Mesenchymal stem cell (in vitro differentiated cells and primary cell): ENCODE data around the gene TM7SF2. TPM values are rescaled to one million over a fixed set of nuclear protein-coding genes. Genes with fewer than 3 reads are reported as not detected.
A peak's percentile ranks its signal among the peaks of the same experiment; 100 is the strongest.

Experiments
- DNase-seq: peaks from one replicate; pipeline ENCODE4 v3.0.0-alpha.2; 2013
- H2AFZ ChIP-seq: one replicate; pipeline ENCODE4 v1.6.1; 2013; ENCODE audit warnings: low read depth, mild to moderate bottlenecking, control low read depth, inconsistent platforms, low read length, moderate library complexity
- H2AK5ac ChIP-seq: 2 replicates; pipeline ENCODE4 v1.6.1; 2013; ENCODE audit warnings: low read length, moderate library complexity, mild to moderate bottlenecking, inconsistent platforms; ENCODE audit not compliant: severe bottlenecking
- H2BK120ac ChIP-seq: one replicate; pipeline ENCODE4 v1.6.1; 2013; ENCODE audit warnings: low read depth, mild to moderate bottlenecking, inconsistent platforms, low read length, moderate library complexity
- H2BK12ac ChIP-seq, 2 experiments: one replicate each; pipeline ENCODE4 v1.6.1; 2013; ENCODE audit warnings: inconsistent platforms in 2 of 2, low read length in 2 of 2, mild to moderate bottlenecking in 2 of 2, moderate library complexity in 2 of 2, control low read depth in 1 of 2
- H2BK15ac ChIP-seq: one replicate; pipeline ENCODE4 v1.6.1; 2013; ENCODE audit warnings: mild to moderate bottlenecking, low read depth, inconsistent platforms; ENCODE audit not compliant: poor library complexity, severe bottlenecking
- H2BK5ac ChIP-seq: 2 replicates; pipeline ENCODE4 v1.6.1; 2013; ENCODE audit warnings: low read depth, mild to moderate bottlenecking, low read length, control low read depth, inconsistent platforms; ENCODE audit not compliant: poor library complexity, severe bottlenecking
- H3K14ac ChIP-seq, 2 experiments: one replicate each; pipeline ENCODE4 v1.6.1; 2013; ENCODE audit warnings: inconsistent platforms in 2 of 2, low read length in 2 of 2, control low read depth in 1 of 2, mild to moderate bottlenecking in 1 of 2, moderate library complexity in 1 of 2
- H3K18ac ChIP-seq, 2 experiments: one replicate each; pipeline ENCODE4 v1.6.1; 2013; ENCODE audit warnings: inconsistent platforms in 2 of 2, low read length in 2 of 2, control low read depth in 1 of 2, low read depth in 1 of 2, mild to moderate bottlenecking in 1 of 2
- H3K23ac ChIP-seq, 2 experiments: one replicate each; pipeline ENCODE4 v1.6.1; 2013; ENCODE audit warnings: inconsistent platforms in 2 of 2, low read length in 2 of 2, mild to moderate bottlenecking in 2 of 2, moderate library complexity in 2 of 2, control low read depth in 1 of 2
- H3K27ac ChIP-seq: 2 replicates; pipeline ENCODE4 v1.5.1; 2013; ENCODE audit warnings: mild to moderate bottlenecking, moderate library complexity, low read length, control low read depth, inconsistent platforms; ENCODE audit not compliant: poor library complexity, severe bottlenecking
- H3K27me3 ChIP-seq, 2 experiments: 2 replicates each; pipeline versions ENCODE4 v1.6.1 to v1.7.0; 2013; ENCODE audit warnings: low read length in 2 of 2, mild to moderate bottlenecking in 2 of 2, moderate library complexity in 2 of 2, control low read depth in 1 of 2, inconsistent platforms in 1 of 2; ENCODE audit not compliant: control insufficient read depth in 1 of 2, insufficient read depth in 1 of 2
- H3K36me3 ChIP-seq, 2 experiments: 2 replicates each; pipeline versions ENCODE4 v1.6.1 to v1.7.0; 2013; ENCODE audit warnings: low read length in 2 of 2, control low read depth in 1 of 2, inconsistent platforms in 1 of 2, low read depth in 1 of 2, mild to moderate bottlenecking in 1 of 2; ENCODE audit not compliant: insufficient read depth in 2 of 2, control insufficient read depth in 1 of 2
- H3K4ac ChIP-seq, 2 experiments: one replicate each; pipeline ENCODE4 v1.6.1; 2013; ENCODE audit warnings: inconsistent platforms in 2 of 2, low read length in 2 of 2, mild to moderate bottlenecking in 2 of 2, moderate library complexity in 2 of 2, control low read depth in 1 of 2, low read depth in 1 of 2
- H3K4me1 ChIP-seq: 2 replicates; pipeline ENCODE4 v1.6.1; 2013; ENCODE audit warnings: low read depth, low read length, control low read depth; ENCODE audit not compliant: control insufficient read depth, insufficient read depth
- H3K4me2 ChIP-seq: 2 replicates; pipeline ENCODE4 v1.6.1; 2013; ENCODE audit warnings: low read length, mild to moderate bottlenecking, inconsistent platforms; ENCODE audit not compliant: poor library complexity, severe bottlenecking
- H3K4me3 ChIP-seq, 2 experiments: 2 replicates each; pipeline versions ENCODE4 v1.5.1 to v1.7.0; 2013; ENCODE audit warnings: low read length in 2 of 2, mild to moderate bottlenecking in 2 of 2, control low read depth in 1 of 2, low read depth in 1 of 2; ENCODE audit not compliant: insufficient read depth in 1 of 2
- H3K79me1 ChIP-seq: replicated peaks from 2 replicates; pipeline ENCODE4 v1.6.1; 2013; ENCODE audit warnings: mild to moderate bottlenecking, control low read depth, low read length, inconsistent platforms; ENCODE audit not compliant: poor library complexity, severe bottlenecking
- H3K9ac ChIP-seq: 2 replicates; pipeline ENCODE4 v1.7.0; 2013; ENCODE audit warnings: mild to moderate bottlenecking, low read length, moderate library complexity
- H3K9me3 ChIP-seq: 2 replicates; pipeline ENCODE4 v1.7.0; 2013; ENCODE audit warnings: mild to moderate bottlenecking, low read length; ENCODE audit not compliant: control insufficient read depth
- H4K8ac ChIP-seq: one replicate; pipeline ENCODE4 v1.6.1; 2013; ENCODE audit warnings: inconsistent platforms, mild to moderate bottlenecking, low read length, moderate library complexity
- H4K91ac ChIP-seq: one replicate; pipeline ENCODE4 v1.6.1; 2013; ENCODE audit warnings: mild to moderate bottlenecking, low read length, inconsistent platforms
- WGBS: methylation state at CpG from one replicate; pipeline ENCODE4 v1.1.7; 2013; ENCODE audit warnings: mixed read lengths; 5-methylcytosine and 5-hydroxymethylcytosine counted together
- polyA plus RNA-seq, 2 experiments: library from polyadenylated mRNA; stranded (reverse); fragments of 200-250 nt; gene quantifications; one replicate each; pipeline ENCODE4 v1.2.3, GENCODE V29; 2013

The TM7SF2 gene
- polyA plus RNA-seq (2013, experiment 1 of 2), result 37.6 TPM
- 37.2 TPM for polyA plus RNA-seq (2013, experiment 2 of 2)

DNA sequence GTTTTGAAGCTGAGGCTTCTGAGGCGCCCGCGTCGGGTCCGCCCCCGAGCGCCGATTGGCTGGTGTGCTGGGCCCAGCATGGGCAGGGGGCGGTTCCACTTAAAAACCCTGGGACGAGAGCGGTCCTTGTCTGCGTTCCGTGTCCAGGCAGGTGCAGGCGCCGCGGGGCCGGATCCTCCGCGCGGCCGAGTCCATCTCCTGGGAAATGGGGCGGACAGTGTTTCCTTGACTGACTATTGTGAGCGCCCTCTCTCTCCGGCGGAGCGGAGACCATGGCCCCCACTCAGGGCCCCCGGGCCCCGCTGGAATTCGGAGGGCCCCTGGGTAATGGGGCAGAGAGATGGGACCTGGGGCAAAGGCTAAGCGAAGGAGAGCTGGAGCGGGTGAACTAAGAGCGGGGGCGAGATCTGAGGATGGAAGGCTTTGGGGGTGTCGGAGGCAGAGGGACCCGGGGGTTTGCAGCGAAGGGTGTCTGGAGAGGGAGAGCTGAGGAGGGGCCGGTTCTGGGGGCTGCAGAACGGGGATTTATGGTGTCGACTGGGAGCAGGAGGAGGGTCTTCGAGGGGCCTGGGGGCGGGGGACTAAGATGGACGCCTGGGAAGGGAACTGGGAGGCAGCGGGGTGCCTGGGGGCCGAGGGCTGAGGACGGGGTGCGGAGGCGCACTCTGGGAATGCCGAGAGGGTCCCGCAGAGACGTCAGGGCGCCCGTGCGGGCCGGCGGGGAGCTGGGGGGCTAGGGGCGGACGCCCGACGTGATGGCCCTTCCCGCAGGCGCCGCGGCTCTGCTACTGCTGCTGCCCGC, at the start of gene TM7SF2:
Gene TM7SF2 (plus strand): TSS at position 129 of the 802 bp plus-strand sequence. CDS start 144 bp downstream, at position 273.
- Histone ChIP-seq H4K91ac (peak within 1 kb of the TSS; percentile 56), H2BK15ac (no peak within 1 kb of the TSS), H3K9me3 (no peaks in the 10 kb centered on the region), H3K4me1 (peaks cover 48% of the 10 kb centered on the region), H3K36me3 (peaks cover 32 to 63% of the 10 kb centered on the region in 2 experiments), H3K18ac (peak within 1 kb of the TSS; percentile 9 to 81), H3K4ac (peak within 1 kb of the TSS in 1 of 2 experiments; percentile 76), H3K23ac (no peak within 1 kb of the TSS), H3K14ac (peak within 1 kb of the TSS in 1 of 2 experiments; percentile 64), H2BK120ac (no peak within 1 kb of the TSS), H3K9ac (peak within 1 kb of the TSS; percentile 77), H2BK12ac (peak within 1 kb of the TSS in 1 of 2 experiments; percentile 47), H2AK5ac (peak within 1 kb of the TSS; percentile 27), H3K4me2 (peak within 1 kb of the TSS; percentile 92), H2AFZ (peak within 1 kb of the TSS; percentile 72), H4K8ac (peak within 1 kb of the TSS; percentile 69), H2BK5ac (peak within 1 kb of the TSS; percentile 48), H3K27ac (peak within 1 kb of the TSS; percentile 42), H3K27me3 (no peaks in the 10 kb centered on the region), H3K79me1 (peaks cover 42% of the 10 kb centered on the region), H3K4me3 (peak within 1 kb of the TSS; percentile 59 to 71)
- WGBS, result under 1% methylated on average over 55 of the region's 64 CpGs
- peak; percentile 94 for DNase-seq

DNA sequence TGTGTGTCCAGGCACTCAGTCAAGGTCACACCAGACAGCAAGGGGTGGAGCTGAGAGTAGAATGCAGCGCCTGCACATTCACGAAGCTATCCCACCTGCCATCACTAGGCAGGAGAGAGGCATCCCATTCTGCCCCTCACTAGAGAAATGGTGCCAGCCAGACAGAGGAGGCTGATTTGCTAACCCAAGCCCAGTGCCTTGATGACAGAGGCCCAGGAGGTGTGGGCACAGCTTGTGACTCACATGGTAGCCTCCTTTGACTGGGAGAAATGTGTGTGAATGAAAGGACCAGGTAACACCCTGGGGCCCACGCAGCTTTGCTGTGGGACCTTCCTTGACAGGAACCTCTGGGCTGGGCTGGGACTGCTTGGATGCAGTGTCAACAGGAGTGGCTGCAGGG, 48.1 kb upstream of the TM7SF2 start:
- Histone ChIP-seq H2BK15ac (no peak overlapping the region), H3K18ac (no peak overlapping the region), H4K8ac (no peak overlapping the region), H3K79me1 (no peaks in the 10 kb centered on the region), H3K27ac (no peak overlapping the region), H3K4ac (no peak overlapping the region), H3K27me3 (peaks cover 3 to 22% of the 10 kb centered on the region in 2 experiments), H3K36me3 (no peaks in the 10 kb centered on the region), H3K23ac (no peak overlapping the region), H2AFZ (no peak overlapping the region), H3K9ac (no peak overlapping the region), H3K4me1 (peaks cover under 1% of the 10 kb centered on the region), H2BK5ac (no peak overlapping the region), H3K4me2 (no peak overlapping the region), H2AK5ac (no peak overlapping the region), H2BK12ac (no peak overlapping the region), H2BK120ac (no peak overlapping the region), H3K4me3 (no peak overlapping the region), H4K91ac (no peak overlapping the region), H3K9me3 (no peaks in the 10 kb centered on the region), H3K14ac (no peak overlapping the region)
- no peak for DNase-seq
- WGBS, result 87% methylated on average over 3 of the region's 3 CpGs

DNA sequence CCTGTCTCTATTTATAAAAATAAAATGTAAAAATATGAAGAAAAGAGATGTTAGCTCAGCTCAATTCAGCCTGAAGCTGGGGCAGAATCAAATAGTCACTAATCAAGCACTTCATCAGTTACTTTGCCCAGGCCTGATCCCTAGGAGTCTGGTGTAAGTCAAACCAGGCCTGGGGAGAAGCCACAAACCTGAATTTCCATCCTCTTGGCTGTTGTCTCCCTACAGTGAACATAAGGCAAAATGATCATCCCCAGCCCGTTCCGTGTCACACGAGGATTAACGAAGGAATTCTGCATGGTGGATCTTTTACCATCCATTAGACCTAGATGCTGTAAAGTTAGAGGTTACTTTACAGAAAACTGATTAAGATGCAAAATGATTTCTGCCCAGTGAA, 46.8 kb upstream of the TM7SF2 start:
- Histone ChIP-seq H2BK5ac (no peak overlapping the region), H4K91ac (no peak overlapping the region), H2BK12ac (no peak overlapping the region), H2BK15ac (no peak overlapping the region), H3K4ac (no peak overlapping the region), H3K18ac (no peak overlapping the region), H3K27ac (no peak overlapping the region), H3K9ac (no peak overlapping the region), H3K14ac (no peak overlapping the region), H4K8ac (no peak overlapping the region), H2AK5ac (no peak overlapping the region), H3K23ac (no peak overlapping the region), H3K27me3 (peaks cover 3 to 16% of the 10 kb centered on the region in 2 experiments), H3K4me2 (no peak overlapping the region), H3K4me1 (no peaks in the 10 kb centered on the region), H2BK120ac (no peak overlapping the region), H3K79me1 (no peaks in the 10 kb centered on the region), H2AFZ (no peak overlapping the region), H3K36me3 (no peaks in the 10 kb centered on the region), H3K9me3 (no peaks in the 10 kb centered on the region), H3K4me3 (no peak overlapping the region)
- WGBS, result 96% methylated on average over 4 of the region's 4 CpGs
- no peak for DNase-seq

GRCh38 chr11:65065851-65066250, 45.8 kb upstream of the TM7SF2 start:
- Histone ChIP-seq H3K23ac (no peak overlapping the region), H3K27ac (no peak overlapping the region), H3K79me1 (no peaks in the 10 kb centered on the region), H3K4ac (no peak overlapping the region), H2AK5ac (no peak overlapping the region), H2BK5ac (no peak overlapping the region), H3K36me3 (no peaks in the 10 kb centered on the region), H3K4me2 (no peak overlapping the region), H3K4me3 (no peak overlapping the region), H2BK15ac (no peak overlapping the region), H3K4me1 (no peaks in the 10 kb centered on the region), H3K18ac (no peak overlapping the region), H3K9ac (no peak overlapping the region), H3K9me3 (no peaks in the 10 kb centered on the region), H2BK120ac (no peak overlapping the region), H4K91ac (no peak overlapping the region), H4K8ac (no peak overlapping the region), H3K14ac (no peak overlapping the region), H2AFZ (no peak overlapping the region), H3K27me3 (peaks cover 3 to 12% of the 10 kb centered on the region in 2 experiments), H2BK12ac (no peak overlapping the region)
- DNase-seq, result no peak
- 69% methylated on average over 7 of the region's 7 CpGs for WGBS
